HepG2 (cell line): ENCODE results near the gene SLC12A2.

Experiments used
- AGO1 ChIP-seq: fragments of 200-400 bp; formaldehyde crosslinking; IDR thresholded peaks from 2 replicates; pipeline ENCODE4 v1.6.1; 2017; ENCODE audit warnings: mild to moderate bottlenecking, low read depth, low read length, moderate library complexity; ENCODE audit not compliant: poor library complexity, severe bottlenecking
- CEBPZ ChIP-seq: IDR thresholded peaks from 2 replicates; pipeline ENCODE4 v1.6.1; 2012; ENCODE audit warnings: low read length, improper control_type of control experiment
- CTCF ChIP-seq: sonication (generic); formaldehyde crosslinking; IDR thresholded peaks from 2 replicates; pipeline ENCODE4 v1.5.0; 2020; ENCODE audit warnings: mild to moderate bottlenecking, missing genetic modification reagents, moderate library complexity
- HNF1A ChIP-seq, 2 experiments: sonication (generic) in 1 of 2; formaldehyde crosslinking in 1 of 2; IDR thresholded peaks; 2 replicates each; pipeline versions ENCODE4 v1.4.0 to v1.6.1; 2016 to 2020; ENCODE audit warnings: borderline replicate concordance in 1 of 2, low read depth in 1 of 2, mild to moderate bottlenecking in 1 of 2, missing genetic modification reagents in 1 of 2
- HOXA7 ChIP-seq: sonication (generic); formaldehyde crosslinking; IDR thresholded peaks from 2 replicates; pipeline ENCODE4 v1.8.1; 2022; ENCODE audit warnings: mild to moderate bottlenecking, missing genetic modification reagents, moderate library complexity
- PBX3 ChIP-seq: sonication (generic); formaldehyde crosslinking; IDR thresholded peaks from 2 replicates; pipeline ENCODE4 v1.8.1; 2023; ENCODE audit warnings: missing genetic modification reagents, inconsistent platforms, borderline replicate concordance
- POLR2A ChIP-seq, 2 experiments: IDR thresholded peaks; 2 replicates each; pipeline ENCODE4 v1.6.1; 2011; ENCODE audit warnings: low read depth in 2 of 2, low read length in 2 of 2, mild to moderate bottlenecking in 1 of 2, moderate library complexity in 1 of 2; ENCODE audit not compliant: insufficient read depth in 1 of 2
- SIN3B ChIP-seq: fragments of 150-350 bp; IDR thresholded peaks from 2 replicates; pipeline ENCODE4 v1.6.1; 2014; ENCODE audit warnings: low read length
- SYNCRIP ChIP-seq: fragments of 200-400 bp; formaldehyde crosslinking; IDR thresholded peaks from 2 replicates; pipeline ENCODE4 v1.6.1; 2018; ENCODE audit warnings: mild to moderate bottlenecking, low read depth, low read length; ENCODE audit not compliant: insufficient read depth
- ZBTB49 ChIP-seq: sonication (generic); formaldehyde crosslinking; IDR thresholded peaks from 2 replicates; pipeline ENCODE4 v1.4.0; 2020; ENCODE audit warnings: missing genetic modification reagents, borderline replicate concordance
- ZBTB7B ChIP-seq: sonication (generic); formaldehyde crosslinking; IDR thresholded peaks from 2 replicates; pipeline ENCODE4 v1.4.0; 2020; ENCODE audit warnings: missing genetic modification reagents
- ZNF350 ChIP-seq: sonication (generic); formaldehyde crosslinking; IDR thresholded peaks from 2 replicates; pipeline ENCODE4 v1.4.0; 2020; ENCODE audit warnings: mild to moderate bottlenecking, low read depth, missing genetic modification reagents, borderline replicate concordance
- ZNF451 ChIP-seq: sonication (generic); formaldehyde crosslinking; IDR thresholded peaks from 2 replicates; pipeline ENCODE4 v1.5.0; 2020; ENCODE audit warnings: mild to moderate bottlenecking, missing genetic modification reagents
- ZNF781 ChIP-seq: sonication (generic); formaldehyde crosslinking; IDR thresholded peaks from 2 replicates; pipeline ENCODE4 v1.5.1; 2020; ENCODE audit warnings: borderline replicate concordance, mild to moderate bottlenecking, missing genetic modification reagents; ENCODE audit errors: not compliant biosample characterization

GRCh38 chr5:128228008-128228407 is 144.4 kb downstream of the SLC12A2 start:
- no peak for TF ChIP-seq CTCF (CRISPR knock-in tag)
- no peak for TF ChIP-seq POLR2A (IDR thresholded peaks at IDR 0.05; ENCODE audit: insufficient read depth in 1 of 2, low read depth in 2 of 2, low read length in 2 of 2)
- TF ChIP-seq ZNF350 (CRISPR knock-in tag): no peak
- no peak for TF ChIP-seq ZBTB49 (CRISPR knock-in tag)
- TF ChIP-seq AGO1: no peak
- TF ChIP-seq ZBTB7B (CRISPR knock-in tag): no peak
- no peak for TF ChIP-seq PBX3 (CRISPR knock-in tag)
- TF ChIP-seq SYNCRIP: no peak
- TF ChIP-seq CEBPZ: no peak
- TF ChIP-seq ZNF451 (CRISPR knock-in tag): no peak
- no peak for TF ChIP-seq ZNF781
- TF ChIP-seq SIN3B: no peak
- no peak for TF ChIP-seq HNF1A (IDR thresholded peaks at IDR 0.05; ENCODE audit: low read depth)
- TF ChIP-seq HNF1A (CRISPR knock-in tag; IDR thresholded peaks at IDR 0.05; ENCODE audit: borderline replicate concordance): no peak
- TF ChIP-seq HOXA7 (CRISPR knock-in tag): no peak
